HUES64 (cell line): Measurements from ENCODE around the gene NOBOX.
"Not testable (repeated sequence)": the region's sequence is repeated elsewhere in the genome, so short reads cannot be mapped to it uniquely, and the experiment has no call there.

Source experiments
- H3K27ac ChIP-seq: 2 replicates; pipeline ENCODE4 v1.7.0; 2013; ENCODE audit warnings: low read depth, low read length, inconsistent platforms
- H3K27me3 ChIP-seq: 2 replicates; pipeline ENCODE4 v1.6.1; 2013; ENCODE audit warnings: mild to moderate bottlenecking, low read length; ENCODE audit not compliant: insufficient read depth
- H3K36me3 ChIP-seq: 2 replicates; pipeline ENCODE4 v1.6.1; 2013; ENCODE audit warnings: mild to moderate bottlenecking, low read length; ENCODE audit not compliant: insufficient read depth
- H3K4me1 ChIP-seq: 2 replicates; pipeline ENCODE4 v1.6.1; 2013; ENCODE audit warnings: mild to moderate bottlenecking, low read length, moderate library complexity; ENCODE audit not compliant: insufficient read depth
- H3K4me3 ChIP-seq: 2 replicates; pipeline ENCODE4 v1.5.1; 2013; ENCODE audit warnings: mild to moderate bottlenecking, low read length, moderate library complexity
- H3K9ac ChIP-seq: 2 replicates; pipeline ENCODE4 v1.6.1; 2013; ENCODE audit warnings: mild to moderate bottlenecking, low read depth, low read length
- H3K9me3 ChIP-seq: 2 replicates; pipeline ENCODE4 v1.6.1; 2013; ENCODE audit warnings: low read depth, low read length; ENCODE audit not compliant: insufficient read depth
- WGBS: fragments of 150-250, 120-280 bp; methylation state at CpG from one replicate; pipeline ENCODE4 v1.1.7; 2013; ENCODE audit warnings: missing lambda C conversion rate; 5-methylcytosine and 5-hydroxymethylcytosine counted together

The NOBOX gene

DNA sequence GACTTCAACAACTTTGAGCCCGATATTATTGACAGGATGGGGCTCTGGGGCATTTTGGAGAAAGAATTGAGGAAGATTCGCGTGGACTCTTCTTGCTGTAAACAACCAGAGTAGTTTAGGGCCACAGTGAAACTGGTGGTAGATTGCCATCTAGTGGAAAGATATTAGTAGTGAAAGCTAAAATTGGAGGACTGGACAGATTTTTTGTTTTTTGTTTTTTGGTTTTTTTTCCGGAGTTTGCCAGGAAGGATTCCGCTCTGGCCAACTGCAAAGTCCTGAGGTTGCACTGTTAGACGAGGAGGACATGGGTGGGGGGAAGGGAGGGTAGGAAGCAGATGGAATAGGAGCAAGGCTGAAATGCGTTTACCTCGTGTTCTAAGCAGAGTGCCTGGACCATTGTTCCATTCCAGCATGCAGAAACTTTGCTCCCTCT lies 11.7 kb downstream of the NOBOX start:
- Histone ChIP-seq H3K9ac (peak overlapping the region; percentile 27; the same call in 1 of the 2 replicates), H3K27ac (no peak overlapping the region), H3K4me1 (peaks cover 24% of the 10 kb centered on the region), H3K9me3 (no peaks in the 10 kb centered on the region), H3K36me3 (no peaks in the 10 kb centered on the region), H3K4me3 (no peak overlapping the region), H3K27me3 (no peaks in the 10 kb centered on the region)
- 36% methylated on average over 8 of the region's 8 CpGs for WGBS

DNA sequence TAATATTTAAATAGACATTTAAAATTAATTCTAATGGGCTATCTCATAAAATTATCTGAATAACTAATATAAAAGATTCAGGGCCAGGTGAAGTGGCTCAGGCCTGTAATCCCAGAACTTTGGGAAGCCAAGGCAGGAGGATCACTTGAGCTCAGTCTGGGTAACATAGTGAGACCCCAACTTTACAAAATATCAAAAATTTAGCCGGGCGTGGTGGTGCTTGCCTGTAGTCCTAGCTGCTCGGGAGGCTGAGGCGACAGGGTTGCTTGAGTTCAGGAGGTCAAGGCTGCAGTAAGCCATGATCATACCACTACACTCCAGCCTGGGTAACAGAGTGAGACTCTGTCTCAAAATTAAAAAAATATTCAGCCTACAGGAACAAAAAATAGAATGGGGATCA lies 12.5 kb downstream of the NOBOX start:
- no peak overlapping the region for H3K27ac ChIP-seq
- peaks cover 24% of the 10 kb centered on the region for H3K4me1 ChIP-seq
- no peak overlapping the region for H3K9ac ChIP-seq
- WGBS: 93% methylated on average over 4 of the region's 4 CpGs
- H3K9me3 ChIP-seq: no peaks in the 10 kb centered on the region
- no peaks in the 10 kb centered on the region for H3K27me3 ChIP-seq
- H3K4me3 ChIP-seq: no peak overlapping the region
- H3K36me3 ChIP-seq: no peaks in the 10 kb centered on the region

DNA sequence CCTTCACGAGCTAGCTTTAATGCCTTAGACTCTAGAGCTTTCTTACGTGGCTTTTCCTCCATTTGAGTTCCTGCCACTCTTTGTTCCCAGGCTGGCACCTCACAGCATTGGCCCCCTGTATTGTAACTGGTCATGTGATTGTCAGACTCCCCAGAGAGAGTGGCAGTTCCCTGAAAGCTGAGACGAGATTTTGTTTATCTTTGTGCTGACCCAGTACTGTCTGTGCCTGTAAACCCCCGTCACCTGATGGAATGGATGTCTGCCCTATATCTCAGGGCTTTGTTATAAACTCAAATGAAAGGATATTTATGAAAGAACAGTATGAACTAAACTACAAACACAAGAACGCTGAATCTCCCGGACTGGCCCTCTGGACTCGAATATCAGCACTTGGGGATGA lies 13.0 kb downstream of the NOBOX start:
- H3K27ac ChIP-seq: no peak overlapping the region
- no peaks in the 10 kb centered on the region for H3K36me3 ChIP-seq
- no peak overlapping the region for H3K9ac ChIP-seq
- H3K9me3 ChIP-seq: no peaks in the 10 kb centered on the region
- H3K27me3 ChIP-seq: no peaks in the 10 kb centered on the region
- peaks cover 24% of the 10 kb centered on the region for H3K4me1 ChIP-seq
- H3K4me3 ChIP-seq: no peak overlapping the region
- WGBS: 91% methylated on average over 7 of the region's 7 CpGs

DNA sequence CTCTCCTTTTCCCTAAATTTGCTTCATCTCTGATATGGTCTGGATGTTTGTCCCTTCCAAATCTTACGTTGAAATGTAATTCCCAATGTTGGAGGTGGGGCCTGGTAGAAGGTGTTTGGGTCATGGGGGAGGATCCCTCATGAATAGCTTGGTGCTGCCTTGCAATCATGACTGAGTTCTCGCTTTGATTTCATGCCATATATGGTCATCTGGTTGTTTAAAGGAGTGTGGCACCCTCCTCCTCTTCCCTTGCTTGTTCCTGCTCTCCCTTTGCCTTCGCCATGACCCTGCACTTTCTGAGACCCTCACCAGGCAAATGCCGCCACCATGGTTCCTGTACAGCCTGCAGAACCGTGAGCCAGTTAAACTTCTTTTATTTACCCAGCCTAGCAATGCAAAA lies 14.5 kb downstream of the NOBOX start:
- peaks cover 33% of the 10 kb centered on the region for H3K4me1 ChIP-seq
- peak overlapping the region; percentile 43; the same call in 1 of the 2 replicates for H3K9ac ChIP-seq
- WGBS: 79% methylated on average over 5 of the region's 5 CpGs
- H3K4me3 ChIP-seq: no peak overlapping the region
- H3K27ac ChIP-seq: peak overlapping the region; percentile 60; the same call in 1 of the 2 replicates
- no peaks in the 10 kb centered on the region for H3K9me3 ChIP-seq
- H3K27me3 ChIP-seq: no peaks in the 10 kb centered on the region
- no peaks in the 10 kb centered on the region for H3K36me3 ChIP-seq

DNA sequence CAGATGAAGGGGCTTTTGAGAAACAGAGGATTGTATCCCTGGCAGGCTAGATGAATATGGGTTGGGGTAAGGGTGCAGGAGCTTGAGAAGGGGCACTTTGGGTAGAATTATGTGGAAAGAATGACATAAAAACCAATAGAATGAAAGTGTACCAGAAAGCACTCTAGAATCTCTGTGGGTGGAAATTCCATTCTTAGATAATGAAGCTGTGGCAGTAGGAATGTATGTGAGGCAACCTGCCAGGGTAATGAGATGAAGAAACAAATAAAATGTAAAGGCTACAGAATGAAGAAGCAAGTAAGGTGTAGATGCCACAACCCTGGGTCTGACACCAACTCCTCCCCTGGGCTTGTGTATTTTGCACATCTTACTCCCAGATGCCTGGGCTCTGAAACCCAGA lies 16.8 kb downstream of the NOBOX start:
- H3K4me1 ChIP-seq: peaks cover 31% of the 10 kb centered on the region

DNA sequence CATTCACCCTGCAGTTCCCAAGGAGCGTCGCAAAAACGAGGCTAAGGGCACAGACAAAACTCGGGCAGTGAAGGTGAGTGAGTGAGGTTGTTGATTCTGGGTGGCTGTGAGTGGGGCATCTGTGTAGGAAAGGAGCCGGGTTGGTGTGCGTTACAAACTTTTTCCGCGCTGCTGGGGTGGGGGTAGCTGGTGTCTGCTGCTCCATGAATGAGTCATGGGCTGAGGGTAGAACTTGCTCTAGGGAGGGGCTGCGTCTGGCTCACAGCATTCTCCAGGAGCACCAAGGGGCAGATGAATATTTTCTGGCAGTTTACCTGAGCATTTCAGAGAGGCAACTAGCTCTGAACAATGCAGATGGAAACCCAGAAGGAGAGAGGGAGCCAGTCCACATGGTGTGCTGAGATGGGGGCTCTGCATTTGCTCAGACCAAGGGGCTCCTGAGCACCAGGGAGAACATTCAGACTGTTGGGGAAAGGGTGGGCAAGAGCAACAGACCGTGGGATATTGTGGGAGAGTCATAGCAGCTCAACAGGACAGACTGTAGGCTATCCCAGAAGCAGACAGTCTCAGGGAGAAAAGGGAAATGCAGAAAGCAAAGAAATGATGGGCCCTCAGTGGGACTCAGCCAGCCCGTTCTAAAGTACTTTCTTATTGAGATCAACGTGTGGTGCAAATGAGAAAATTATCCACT lies 18.8 kb downstream of the NOBOX start:
- 48% methylated on average over 12 of the region's 12 CpGs for WGBS
- Histone ChIP-seq H3K36me3 (peaks cover 10% of the 10 kb centered on the region), H3K9ac (peak overlapping the region; percentile 35; the same call in 1 of the 2 replicates), H3K9me3 (no peaks in the 10 kb centered on the region), H3K4me1 (peaks cover 24% of the 10 kb centered on the region), H3K4me3 (no peak overlapping the region), H3K27ac (peak overlapping the region; percentile 47; the same call in 1 of the 2 replicates), H3K27me3 (no peaks in the 10 kb centered on the region)

More for the DNA sequence above, 16.8 kb downstream of the NOBOX start:
- no peaks in the 10 kb centered on the region for H3K9me3 ChIP-seq
- H3K27ac ChIP-seq: no peak overlapping the region
- H3K36me3 ChIP-seq: no peaks in the 10 kb centered on the region
- no peak overlapping the region for H3K4me3 ChIP-seq
- no peaks in the 10 kb centered on the region for H3K27me3 ChIP-seq
- H3K9ac ChIP-seq: no peak overlapping the region

DNA sequence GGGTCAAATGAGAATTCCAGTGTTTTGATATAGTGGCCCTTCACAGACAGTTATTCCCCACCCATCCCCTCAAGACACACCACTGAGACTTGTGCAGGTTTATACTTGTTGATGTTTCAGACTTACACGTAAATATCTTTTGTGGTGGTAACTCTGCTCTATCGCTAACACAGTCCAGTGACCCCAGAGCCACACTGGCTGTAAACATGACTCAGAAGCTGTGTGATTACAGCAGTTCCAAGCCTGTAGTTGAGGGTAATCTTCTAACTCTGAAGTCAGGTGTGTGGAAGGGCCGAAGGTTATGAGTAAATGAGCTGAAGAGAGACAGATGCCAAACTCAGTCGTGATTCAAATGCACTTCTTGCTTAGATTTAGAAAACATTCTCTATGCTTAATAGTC lies 19.4 kb downstream of the NOBOX start:
- H3K27ac ChIP-seq: peak overlapping the region; percentile 47; the same call in 1 of the 2 replicates
- no peak overlapping the region for H3K4me3 ChIP-seq
- WGBS: 98% methylated on average over 3 of the region's 4 CpGs

DNA sequence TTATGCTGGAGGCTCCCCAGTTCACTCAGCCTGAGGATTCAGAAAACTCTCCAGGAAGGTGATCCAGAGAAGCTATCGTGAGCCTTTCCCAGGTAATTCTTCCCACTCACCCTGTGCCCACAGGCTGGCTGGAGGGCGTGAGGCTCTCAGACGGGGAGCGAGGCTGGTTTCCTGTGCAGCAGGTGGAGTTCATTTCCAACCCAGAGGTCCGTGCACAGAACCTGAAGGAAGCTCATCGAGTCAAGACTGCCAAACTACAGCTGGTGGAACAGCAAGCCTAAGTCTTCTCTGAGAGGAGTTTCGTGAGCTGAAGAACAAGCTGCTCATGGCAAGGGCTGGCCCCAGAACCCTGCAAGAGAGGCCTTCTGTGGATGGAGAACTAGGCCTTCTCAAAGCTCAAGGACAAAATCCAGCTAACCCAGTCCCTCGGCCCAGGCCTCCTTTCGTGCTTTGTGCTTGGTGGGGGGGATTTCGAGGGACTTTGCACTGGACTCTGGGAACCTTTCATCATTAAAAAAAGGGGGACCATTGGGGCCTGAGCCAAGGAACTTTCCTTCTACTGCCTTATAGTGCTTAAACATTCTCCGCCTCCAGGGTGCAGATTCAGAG lies 23.6 kb downstream of the NOBOX start:
- 96% methylated on average over 11 of the region's 11 CpGs for WGBS
- Histone ChIP-seq H3K9ac (no peak overlapping the region), H3K36me3 (peaks cover 33% of the 10 kb centered on the region), H3K27me3 (no peaks in the 10 kb centered on the region), H3K27ac (no peak overlapping the region), H3K4me3 (no peak overlapping the region), H3K9me3 (no peaks in the 10 kb centered on the region), H3K4me1 (peaks cover 11% of the 10 kb centered on the region)

More for the DNA sequence above, 19.4 kb downstream of the NOBOX start:
- Histone ChIP-seq H3K9ac (peak overlapping the region; percentile 35; the same call in 1 of the 2 replicates), H3K36me3 (peaks cover 14% of the 10 kb centered on the region), H3K9me3 (no peaks in the 10 kb centered on the region), H3K27me3 (no peaks in the 10 kb centered on the region), H3K4me1 (peaks cover 21% of the 10 kb centered on the region)

DNA sequence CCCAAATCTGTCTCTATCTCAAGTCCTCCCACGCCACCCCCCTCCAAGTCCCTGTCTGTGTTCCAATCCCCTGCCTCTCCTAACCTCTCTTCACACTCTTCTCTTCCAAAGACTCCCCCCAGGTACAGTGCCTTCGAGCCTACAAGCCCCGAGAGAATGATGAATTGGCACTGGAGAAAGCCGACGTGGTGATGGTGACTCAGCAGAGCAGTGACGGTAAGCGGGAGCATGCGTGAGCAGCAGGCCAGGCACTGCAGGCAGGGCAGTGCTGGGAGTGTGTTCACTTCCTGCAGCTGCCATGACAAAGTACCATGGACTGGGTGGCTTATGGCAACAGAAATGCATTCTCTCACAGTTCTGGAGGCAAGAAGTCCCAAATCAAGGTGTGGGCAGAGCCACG lies 24.8 kb downstream of the NOBOX start:
- Histone ChIP-seq H3K9me3 (no peaks in the 10 kb centered on the region), H3K4me3 (no peak overlapping the region), H3K27me3 (no peaks in the 10 kb centered on the region), H3K27ac (no peak overlapping the region), H3K36me3 (peaks cover 33% of the 10 kb centered on the region), H3K4me1 (no peaks in the 10 kb centered on the region), H3K9ac (no peak overlapping the region)
- 95% methylated on average over 9 of the region's 9 CpGs for WGBS

DNA sequence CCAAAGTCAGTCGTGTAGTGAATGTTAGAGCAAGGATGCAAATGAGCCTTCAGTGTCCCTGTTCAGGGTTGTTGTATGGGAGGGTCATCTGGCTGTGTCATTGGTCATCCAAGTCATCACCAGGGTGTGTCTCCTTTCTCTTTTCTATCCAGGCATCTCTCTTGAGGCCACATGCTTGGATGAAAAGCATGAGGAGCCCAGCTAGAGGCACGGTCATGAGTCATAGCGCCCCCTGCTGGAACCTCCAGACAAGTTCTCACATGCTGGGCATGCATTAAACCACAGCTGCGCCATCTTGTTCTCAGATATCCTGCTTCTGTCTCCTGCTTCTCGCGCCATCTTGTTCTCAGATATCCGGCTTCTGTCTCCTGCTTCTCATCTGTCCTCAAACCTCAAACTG lies 34.3 kb downstream of the NOBOX start:
- WGBS: 96% methylated on average over 4 of the region's 7 CpGs

DNA sequence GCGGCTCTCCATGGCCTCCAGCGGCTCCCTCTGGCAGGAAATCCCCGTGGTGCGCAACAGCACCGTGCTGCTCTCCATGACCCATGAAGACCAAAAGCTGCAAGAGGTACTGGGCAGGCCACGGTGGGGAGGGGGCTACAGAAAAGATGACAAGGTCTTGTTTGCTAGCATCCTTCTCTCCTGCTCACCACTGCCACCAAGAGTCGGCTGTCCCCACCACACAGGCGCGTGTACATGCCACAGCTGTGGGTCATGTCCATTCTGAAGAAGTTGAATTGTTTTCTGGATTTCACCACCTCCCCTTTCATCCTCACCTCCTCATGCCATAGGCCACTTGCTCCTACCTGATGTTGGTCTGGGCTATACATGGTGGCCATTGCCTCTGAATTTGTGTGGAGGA lies 36.2 kb downstream of the NOBOX start:
- WGBS: no CpG with 5 or more reads among the region's 9 CpGs
- H3K27me3 ChIP-seq, H3K27ac ChIP-seq, H3K4me3 ChIP-seq, H3K4me1 ChIP-seq, H3K9me3 ChIP-seq, H3K9ac ChIP-seq, H3K36me3 ChIP-seq: not testable (repeated sequence)

More for the DNA sequence above, 34.3 kb downstream of the NOBOX start:
- H3K27me3 ChIP-seq, H3K4me1 ChIP-seq, H3K9ac ChIP-seq, H3K27ac ChIP-seq, H3K36me3 ChIP-seq, H3K9me3 ChIP-seq, H3K4me3 ChIP-seq: not testable (repeated sequence)
